T-helper 17 cell (primary cell): ENCODE data around the gene P3H3. TPM values are rescaled to one million over a fixed set of nuclear protein-coding genes. Genes with fewer than 3 reads are reported as not detected.

ENCODE experiments used
- ATAC-seq: fragments of 150-1000 bp; cut with Tn5 transposase; 2 replicates; pipeline ENCODE4 v1.10.0; 2021; ENCODE audit warnings: mild to moderate bottlenecking, moderate library complexity
- DNase-seq, 3 donors: peaks; one replicate each; pipeline versions ENCODE4 v3.0.0 to v3.0.0-alpha.2; 2020 to 2021
- H3K9me3 ChIP-seq: one replicate; pipeline ENCODE4 v1.7.0; 2013; ENCODE audit warnings: low read length, mild to moderate bottlenecking; ENCODE audit not compliant: control insufficient read depth, poor library complexity, severe bottlenecking
- H3K27ac Mint-ChIP-seq: one replicate; pipeline ENCODE4 v1.8.0; 2022; ENCODE audit warnings: mild to moderate bottlenecking, moderate library complexity, mixed read lengths
- H3K27me3 Mint-ChIP-seq: one replicate; pipeline ENCODE4 v1.8.0; 2022; ENCODE audit warnings: mixed read lengths
- H3K36me3 Mint-ChIP-seq: one replicate; pipeline ENCODE4 v1.8.0; 2022; ENCODE audit warnings: low read depth, mixed read lengths
- H3K4me1 Mint-ChIP-seq: one replicate; pipeline ENCODE4 v1.8.0; 2022; ENCODE audit warnings: mild to moderate bottlenecking, mixed read lengths
- H3K4me3 Mint-ChIP-seq: one replicate; pipeline ENCODE4 v1.8.0; 2022; ENCODE audit warnings: mild to moderate bottlenecking, moderate library complexity, mixed read lengths
- total RNA-seq, 4 donors: library from RNA in 2 of 4; stranded (reverse) in 2 of 4; gene quantifications; one replicate each; pipeline ENCODE4 v1.2.3 and lab custom pipeline; 2022 to 2026

Gene P3H3
- total RNA-seq, 2 donors from 2014 or later, result 0.97 to 1.3 TPM

DNA sequence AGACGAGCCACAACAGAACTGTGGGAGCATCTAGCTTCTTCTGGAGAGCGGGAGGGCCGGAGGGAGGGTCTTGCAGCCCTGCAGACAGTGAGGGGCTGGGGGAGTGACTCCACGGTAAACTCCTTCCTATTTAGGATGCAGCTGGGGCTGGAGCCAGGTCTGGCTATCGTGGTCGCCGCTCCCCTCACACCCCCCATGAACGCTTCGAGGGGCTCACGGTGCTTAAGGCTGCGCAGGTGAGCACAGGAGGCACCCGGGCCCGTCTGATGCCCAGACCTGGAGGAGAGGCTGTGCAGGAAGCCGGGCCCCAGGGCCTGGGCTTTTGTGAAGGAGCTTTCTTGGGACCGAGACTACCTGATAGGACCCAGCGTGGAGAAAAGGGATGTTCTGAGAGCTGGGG lies 8.6 kb downstream of the P3H3 start:
- Mint-ChIP-seq H3K27me3 (peaks cover 2% of the 10 kb centered on the region), H3K27ac (no peak overlapping the region), H3K4me3 (no peak overlapping the region), H3K36me3 (no peaks in the 10 kb centered on the region), H3K4me1 (peaks cover 10% of the 10 kb centered on the region)
- no peaks in the 10 kb centered on the region for H3K9me3 ChIP-seq
- DNase-seq (no peak), ATAC-seq (no peak)

DNA sequence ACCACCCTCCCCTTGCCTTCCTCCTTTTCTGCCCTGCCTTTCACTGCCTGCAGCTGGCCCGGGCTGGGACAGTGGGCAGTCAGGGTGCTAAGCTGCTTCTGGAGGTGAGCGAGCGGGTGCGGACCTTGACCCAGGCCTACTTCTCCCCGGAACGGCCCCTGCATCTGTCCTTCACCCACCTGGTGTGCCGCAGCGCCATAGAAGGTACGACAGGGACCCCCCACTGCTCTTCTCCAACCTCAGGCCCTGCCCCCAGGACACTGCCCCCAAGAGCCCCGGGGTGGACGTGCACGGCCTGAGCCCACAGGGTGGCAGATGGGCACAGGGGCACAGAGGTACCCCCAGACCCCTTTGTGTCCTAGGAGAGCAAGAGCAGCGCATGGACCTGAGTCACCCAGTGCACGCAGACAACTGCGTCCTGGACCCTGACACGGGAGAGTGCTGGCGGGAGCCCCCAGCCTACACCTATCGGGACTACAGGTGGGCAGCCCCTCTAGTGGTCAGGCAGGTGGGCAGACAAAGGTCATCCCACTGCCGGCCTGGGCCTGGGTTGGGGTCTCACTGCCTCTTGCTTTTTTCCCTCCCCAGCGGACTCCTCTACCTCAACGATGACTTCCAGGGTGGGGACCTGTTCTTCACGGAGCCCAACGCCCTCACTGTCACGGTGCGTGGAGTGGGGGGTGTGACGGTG lies 9.3 kb downstream of the P3H3 start:
- no peak for ATAC-seq
- Mint-ChIP-seq H3K4me3 (no peak overlapping the region), H3K27ac (no peak overlapping the region), H3K4me1 (peaks cover 10% of the 10 kb centered on the region), H3K27me3 (no peaks in the 10 kb centered on the region), H3K36me3 (no peaks in the 10 kb centered on the region)
- DNase-seq, result no peak
- no peaks in the 10 kb centered on the region for H3K9me3 ChIP-seq

DNA sequence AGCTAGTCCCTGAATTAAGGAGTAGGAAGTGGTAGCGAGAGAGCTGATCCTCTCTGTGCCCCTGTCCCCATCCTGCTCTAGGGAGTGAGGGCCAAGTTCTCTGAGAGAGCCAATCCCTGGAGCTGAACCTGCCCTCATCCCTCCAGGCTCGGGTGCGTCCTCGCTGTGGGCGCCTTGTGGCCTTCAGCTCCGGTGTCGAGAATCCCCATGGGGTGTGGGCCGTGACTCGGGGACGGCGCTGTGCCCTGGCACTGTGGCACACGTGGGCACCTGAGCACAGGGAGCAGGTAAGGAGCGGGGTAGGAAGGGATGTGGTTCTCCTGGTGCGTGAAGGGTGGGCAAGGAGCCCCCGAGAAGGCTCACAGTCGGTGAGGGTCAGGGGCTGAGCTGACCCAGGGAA lies 10.6 kb downstream of the P3H3 start:
- no peaks in the 10 kb centered on the region for H3K9me3 ChIP-seq
- Mint-ChIP-seq H3K4me3 (no peak overlapping the region), H3K27ac (no peak overlapping the region), H3K27me3 (no peaks in the 10 kb centered on the region), H3K4me1 (peaks cover 10% of the 10 kb centered on the region), H3K36me3 (no peaks in the 10 kb centered on the region)
- ATAC-seq, result no peak
- no peak for DNase-seq

DNA sequence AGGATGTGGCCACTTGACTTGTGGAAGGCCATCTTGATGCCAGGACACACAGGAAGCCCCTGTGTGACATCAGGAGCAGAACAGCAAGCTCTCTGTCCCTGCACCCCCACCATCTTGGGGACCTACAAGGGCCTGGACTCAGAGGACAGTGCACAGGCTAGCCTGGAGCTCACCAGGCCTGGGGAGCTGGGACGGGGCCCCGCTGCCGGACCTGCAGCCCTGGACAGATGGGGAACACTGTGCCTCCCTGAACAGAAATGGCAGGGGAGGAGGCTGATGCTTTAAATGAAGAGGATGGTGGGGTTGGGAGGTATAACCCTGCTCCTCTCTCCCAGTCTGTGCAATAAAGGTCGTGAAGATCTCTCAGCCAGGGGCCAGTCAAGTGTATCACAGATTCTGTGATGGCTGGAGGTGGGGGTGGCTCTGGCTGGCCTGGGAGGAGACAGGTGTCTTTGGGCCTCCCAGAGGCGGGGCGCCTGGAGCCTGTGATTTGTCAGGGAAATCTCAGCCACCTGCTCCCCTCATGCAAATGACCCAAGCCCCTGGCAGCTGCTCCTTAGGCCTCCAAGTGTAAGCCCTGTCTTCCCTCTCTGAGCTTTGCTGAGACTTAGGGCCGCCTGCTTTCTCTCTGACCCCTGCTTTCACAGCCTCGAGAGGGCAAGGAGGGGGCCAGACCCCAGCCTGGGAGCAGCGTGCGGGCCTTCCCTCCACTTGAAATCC lies 11.4 kb downstream of the P3H3 start:
- no peak for ATAC-seq
- H3K9me3 ChIP-seq, result no peaks in the 10 kb centered on the region
- peaks cover 10% of the 10 kb centered on the region for H3K4me1 Mint-ChIP-seq
- no peak overlapping the region for H3K27ac Mint-ChIP-seq
- DNase-seq, result no peak
- no peaks in the 10 kb centered on the region for H3K36me3 Mint-ChIP-seq
- H3K27me3 Mint-ChIP-seq, result no peaks in the 10 kb centered on the region
- no peak overlapping the region for H3K4me3 Mint-ChIP-seq

DNA sequence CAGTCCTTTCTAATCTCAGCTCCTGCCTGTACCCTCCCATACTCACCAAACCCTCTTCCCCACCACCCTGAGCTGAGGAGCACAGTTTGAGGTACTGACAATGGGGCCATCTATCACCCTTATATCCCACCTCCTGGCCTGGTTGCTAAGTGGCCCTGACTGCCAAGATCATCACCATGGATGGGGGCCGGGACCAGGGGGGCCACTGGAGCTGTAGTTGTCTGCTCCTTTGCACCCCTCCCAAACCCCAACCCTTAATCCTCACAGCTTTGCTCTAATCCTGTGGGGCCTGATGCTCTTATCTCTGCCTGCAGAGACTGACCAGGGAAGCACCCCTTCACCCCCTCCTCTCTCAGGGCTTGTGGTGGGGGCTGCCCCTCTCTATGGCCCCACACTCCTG lies 12.1 kb downstream of the P3H3 start:
- no peaks in the 10 kb centered on the region for H3K9me3 ChIP-seq
- ATAC-seq, result no peak
- no peak for DNase-seq
- Mint-ChIP-seq H3K27ac (no peak overlapping the region), H3K4me3 (no peak overlapping the region), H3K4me1 (peaks cover 7% of the 10 kb centered on the region), H3K27me3 (no peaks in the 10 kb centered on the region), H3K36me3 (peaks cover 4% of the 10 kb centered on the region)

DNA sequence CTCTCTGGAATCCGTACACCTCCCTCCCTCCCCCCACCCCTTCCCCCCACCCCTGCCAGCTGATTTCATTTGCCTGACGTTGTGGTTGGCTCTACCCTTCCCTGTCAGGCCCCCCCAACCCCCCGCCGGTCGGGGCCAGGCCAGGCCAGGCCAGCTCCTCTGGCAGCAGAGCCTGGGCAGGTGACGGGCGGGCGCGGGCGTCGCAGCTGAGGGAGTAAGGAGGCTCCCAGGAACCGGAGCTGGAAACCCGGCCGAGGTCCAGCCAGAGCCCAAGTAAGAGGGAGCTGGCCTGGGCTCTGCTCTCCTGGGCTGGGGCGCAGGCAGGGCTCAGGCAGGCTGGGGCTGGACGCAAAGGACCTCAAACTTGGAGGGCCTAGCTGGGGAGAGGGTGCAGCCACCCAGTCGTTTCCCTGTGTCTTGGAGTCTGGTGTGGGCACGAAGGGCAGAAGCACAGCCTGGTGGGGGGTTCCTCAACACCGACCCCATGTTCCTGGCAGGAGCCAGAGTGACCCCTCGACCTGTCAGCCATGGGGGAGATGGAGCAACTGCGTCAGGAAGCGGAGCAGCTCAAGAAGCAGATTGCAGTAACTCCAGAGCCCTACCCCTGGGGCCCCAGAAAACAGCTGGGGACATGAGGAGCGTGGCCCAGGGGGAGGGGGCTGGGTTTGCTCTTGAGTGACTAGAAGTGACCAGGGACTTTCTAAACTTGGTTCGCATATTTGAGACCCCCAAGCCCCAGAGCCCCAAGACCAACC lies 12.7 kb downstream of the P3H3 start, which contains the start of gene GNB3:
GNB3 (plus strand) TSS at position 165 of the 755 bp plus-strand sequence; CDS start at position 528, 363 bp downstream.
- Mint-ChIP-seq H3K4me3 (no peak within 1 kb of the TSS), H3K27me3 (no peaks in the 10 kb centered on the region), H3K36me3 (peaks cover 4% of the 10 kb centered on the region), H3K4me1 (peaks cover 4% of the 10 kb centered on the region), H3K27ac (no peak within 1 kb of the TSS)
- no peaks in the 10 kb centered on the region for H3K9me3 ChIP-seq
- DNase-seq, result no peak
- no peak for ATAC-seq

DNA sequence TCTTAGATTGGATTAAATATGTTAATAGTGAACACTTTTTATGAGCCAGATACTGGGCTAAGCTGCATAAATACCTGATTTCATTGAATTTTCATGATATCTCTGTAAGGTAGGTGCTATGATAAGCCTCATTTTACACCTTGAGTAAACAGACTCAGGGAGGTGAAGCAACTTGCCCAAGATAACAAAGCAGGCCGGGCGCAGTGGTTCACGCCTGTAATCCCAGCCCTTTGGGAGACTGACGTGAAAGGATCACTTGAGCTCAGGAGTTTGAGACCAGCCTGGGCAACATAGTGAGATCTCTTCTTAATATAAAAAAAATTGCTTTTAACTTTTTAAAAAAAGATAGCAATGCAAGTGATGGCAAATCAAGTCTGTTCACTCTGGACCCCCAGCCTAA lies 13.9 kb downstream of the P3H3 start:
- no peak overlapping the region for H3K4me3 Mint-ChIP-seq
- no peak overlapping the region for H3K27ac Mint-ChIP-seq
- H3K36me3 Mint-ChIP-seq, result peaks cover 4% of the 10 kb centered on the region

DNA sequence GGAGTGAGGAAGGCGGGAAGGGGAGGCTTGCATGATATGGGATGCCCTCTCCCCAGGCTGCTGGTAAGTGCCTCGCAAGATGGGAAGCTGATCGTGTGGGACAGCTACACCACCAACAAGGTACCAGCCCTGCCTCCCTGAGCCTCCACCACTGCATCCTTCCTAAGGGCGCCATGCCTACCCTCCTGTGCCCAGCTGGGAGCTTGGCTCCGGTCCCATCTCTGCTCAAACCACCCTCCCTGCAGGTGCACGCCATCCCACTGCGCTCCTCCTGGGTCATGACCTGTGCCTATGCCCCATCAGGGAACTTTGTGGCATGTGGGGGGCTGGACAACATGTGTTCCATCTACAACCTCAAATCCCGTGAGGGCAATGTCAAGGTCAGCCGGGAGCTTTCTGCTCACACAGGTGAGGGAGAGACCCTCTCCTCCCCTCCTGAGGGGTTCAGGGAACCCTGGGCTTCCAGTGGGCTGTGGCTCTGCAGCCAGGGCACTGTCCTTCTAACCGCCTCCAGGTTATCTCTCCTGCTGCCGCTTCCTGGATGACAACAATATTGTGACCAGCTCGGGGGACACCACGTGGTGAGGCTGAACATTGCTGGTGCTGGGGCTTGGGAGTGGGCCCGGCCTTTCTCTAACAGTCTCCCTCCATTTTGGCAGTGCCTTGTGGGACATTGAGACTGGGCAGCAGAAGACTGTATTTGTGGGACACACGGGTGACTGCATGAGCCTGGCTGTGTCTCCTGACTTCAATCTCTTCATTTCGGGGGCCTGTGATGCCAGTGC lies 15.1 kb downstream of the P3H3 start:
- H3K27ac Mint-ChIP-seq, result no peak overlapping the region
- no peak overlapping the region for H3K4me3 Mint-ChIP-seq
- H3K4me1 Mint-ChIP-seq, result peaks cover 5% of the 10 kb centered on the region
- DNase-seq (no peak), ATAC-seq (no peak)
- H3K9me3 ChIP-seq, result no peaks in the 10 kb centered on the region
- peaks cover 4% of the 10 kb centered on the region for H3K36me3 Mint-ChIP-seq
- no peaks in the 10 kb centered on the region for H3K27me3 Mint-ChIP-seq

More for the DNA sequence above, 13.9 kb downstream of the P3H3 start:
- H3K4me1 Mint-ChIP-seq, result peaks cover 2% of the 10 kb centered on the region
- H3K27me3 Mint-ChIP-seq, result no peaks in the 10 kb centered on the region
- no peaks in the 10 kb centered on the region for H3K9me3 ChIP-seq
- no peak for ATAC-seq
- no peak for DNase-seq

DNA sequence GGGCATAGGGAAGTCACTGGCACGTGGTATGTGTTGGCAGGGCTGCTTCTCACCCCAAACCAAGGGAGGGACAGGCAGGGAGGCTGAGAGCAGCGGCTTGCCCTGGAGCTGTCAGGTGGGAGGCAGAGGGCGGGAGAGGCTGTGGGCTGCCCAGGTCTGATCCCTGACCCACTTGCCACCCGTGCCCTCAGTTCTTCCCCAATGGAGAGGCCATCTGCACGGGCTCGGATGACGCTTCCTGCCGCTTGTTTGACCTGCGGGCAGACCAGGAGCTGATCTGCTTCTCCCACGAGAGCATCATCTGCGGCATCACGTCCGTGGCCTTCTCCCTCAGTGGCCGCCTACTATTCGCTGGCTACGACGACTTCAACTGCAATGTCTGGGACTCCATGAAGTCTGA lies 17.2 kb downstream of the P3H3 start:
- ATAC-seq (no peak), DNase-seq (no peak)
- H3K36me3 Mint-ChIP-seq, result peaks cover 4% of the 10 kb centered on the region
- H3K9me3 ChIP-seq, result no peaks in the 10 kb centered on the region
- H3K4me1 Mint-ChIP-seq, result peaks cover 10% of the 10 kb centered on the region
- no peaks in the 10 kb centered on the region for H3K27me3 Mint-ChIP-seq
- peak overlapping the region; percentile 49 for H3K4me3 Mint-ChIP-seq
- peak overlapping the region; percentile 67 for H3K27ac Mint-ChIP-seq

DNA sequence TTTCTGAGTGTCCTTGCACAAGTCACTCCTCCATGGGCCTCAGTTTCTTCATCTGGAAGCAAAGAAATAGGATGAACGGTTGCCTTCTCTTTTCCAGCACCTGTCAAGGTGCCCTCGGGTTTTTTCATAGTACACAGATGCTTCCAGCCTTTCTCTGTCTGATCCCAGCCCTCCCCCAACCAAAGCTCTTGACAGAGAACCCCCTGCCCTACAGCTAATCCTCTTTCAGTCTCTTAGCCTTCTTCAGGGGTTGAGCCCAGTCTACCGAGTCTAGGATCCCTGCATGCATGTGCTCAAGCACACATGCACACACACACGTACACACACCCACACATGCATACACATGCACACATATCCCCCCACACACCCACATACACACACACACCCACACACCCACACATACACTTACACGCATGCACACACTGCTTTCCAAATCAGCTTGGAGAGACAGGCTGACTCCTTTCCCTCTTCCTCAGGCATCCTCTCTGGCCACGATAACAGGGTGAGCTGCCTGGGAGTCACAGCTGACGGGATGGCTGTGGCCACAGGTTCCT lies 18.2 kb downstream of the P3H3 start:
- Mint-ChIP-seq H3K36me3 (peaks cover 4% of the 10 kb centered on the region), H3K27me3 (no peaks in the 10 kb centered on the region), H3K4me3 (no peak overlapping the region), H3K27ac (peak overlapping the region; percentile 57), H3K4me1 (peaks cover 14% of the 10 kb centered on the region)
- no peak for DNase-seq
- no peaks in the 10 kb centered on the region for H3K9me3 ChIP-seq
- ATAC-seq, result no peak

DNA sequence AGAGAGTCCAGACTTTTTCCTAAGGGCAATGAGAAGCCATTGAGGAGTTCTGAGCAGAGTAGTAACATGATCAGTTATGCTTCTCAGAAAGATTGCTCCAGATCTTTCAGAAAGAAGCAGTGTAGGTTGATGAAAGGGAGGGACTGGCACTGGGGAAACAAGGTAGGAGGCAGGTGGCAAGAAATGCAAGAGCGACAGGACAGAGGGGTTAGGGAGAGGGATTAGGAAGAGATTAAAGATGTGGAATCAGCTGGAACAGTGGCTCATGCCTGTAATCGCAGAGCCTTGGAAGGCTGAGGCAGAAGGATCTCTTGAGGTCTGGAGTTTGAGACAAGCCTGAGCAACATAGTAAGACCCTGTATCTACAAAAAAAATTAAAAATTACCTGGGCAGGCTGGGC lies 19.5 kb downstream of the P3H3 start:
- Mint-ChIP-seq H3K4me3 (no peak overlapping the region), H3K4me1 (peaks cover 19% of the 10 kb centered on the region), H3K27me3 (no peaks in the 10 kb centered on the region), H3K27ac (peak overlapping the region; percentile 57), H3K36me3 (peaks cover 4% of the 10 kb centered on the region)
- no peaks in the 10 kb centered on the region for H3K9me3 ChIP-seq
- DNase-seq, result no peak
- no peak for ATAC-seq

DNA sequence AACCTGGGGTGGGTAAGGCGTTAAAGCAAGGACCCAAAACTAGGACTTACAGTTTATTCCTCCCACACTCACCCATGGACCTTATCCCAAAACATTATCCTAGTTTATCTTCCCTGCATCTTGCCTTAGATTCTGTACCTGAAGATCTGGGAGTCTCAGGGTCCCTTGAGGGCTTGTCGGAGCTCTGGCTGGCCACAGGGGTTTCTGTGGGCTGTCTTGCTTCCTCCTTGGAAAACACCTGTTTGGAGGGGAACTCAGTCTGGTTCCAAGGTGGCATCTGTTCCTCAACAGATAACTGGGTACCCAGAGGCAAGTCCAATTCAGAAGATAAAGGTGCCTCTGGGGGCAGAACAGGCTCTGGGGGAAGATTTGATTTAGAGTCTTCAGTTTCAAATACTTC lies 21.2 kb downstream of the P3H3 start:
- no peaks in the 10 kb centered on the region for H3K9me3 ChIP-seq
- peaks cover 33% of the 10 kb centered on the region for H3K4me1 Mint-ChIP-seq
- no peak for DNase-seq
- no peaks in the 10 kb centered on the region for H3K27me3 Mint-ChIP-seq
- no peak overlapping the region for H3K27ac Mint-ChIP-seq
- no peak for ATAC-seq
- H3K36me3 Mint-ChIP-seq, result peaks cover 4% of the 10 kb centered on the region
- peak overlapping the region; percentile 15 for H3K4me3 Mint-ChIP-seq
